ENCODE results near the gene VEZT.

DNA sequence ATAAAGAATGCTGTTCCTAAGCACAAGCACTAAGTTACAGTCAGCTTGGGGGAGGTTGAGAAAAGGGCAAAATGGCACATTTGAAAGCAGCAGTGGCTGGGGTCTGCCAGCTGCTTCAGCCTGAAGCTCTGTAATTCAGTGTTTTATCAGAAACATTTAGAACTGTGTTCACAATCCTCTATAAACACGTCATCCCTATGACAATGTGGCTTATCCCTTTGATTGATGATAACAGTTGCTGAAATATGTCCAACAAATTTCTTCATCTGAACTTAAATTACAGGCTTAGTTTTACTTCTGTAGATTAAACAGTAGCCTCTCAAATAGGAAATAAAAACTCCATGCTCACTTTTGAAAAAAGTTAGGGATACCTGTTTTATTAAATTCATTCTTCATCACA is 108.8 kb downstream of the VEZT start:
- TF ChIP-seq, protein P1, sequence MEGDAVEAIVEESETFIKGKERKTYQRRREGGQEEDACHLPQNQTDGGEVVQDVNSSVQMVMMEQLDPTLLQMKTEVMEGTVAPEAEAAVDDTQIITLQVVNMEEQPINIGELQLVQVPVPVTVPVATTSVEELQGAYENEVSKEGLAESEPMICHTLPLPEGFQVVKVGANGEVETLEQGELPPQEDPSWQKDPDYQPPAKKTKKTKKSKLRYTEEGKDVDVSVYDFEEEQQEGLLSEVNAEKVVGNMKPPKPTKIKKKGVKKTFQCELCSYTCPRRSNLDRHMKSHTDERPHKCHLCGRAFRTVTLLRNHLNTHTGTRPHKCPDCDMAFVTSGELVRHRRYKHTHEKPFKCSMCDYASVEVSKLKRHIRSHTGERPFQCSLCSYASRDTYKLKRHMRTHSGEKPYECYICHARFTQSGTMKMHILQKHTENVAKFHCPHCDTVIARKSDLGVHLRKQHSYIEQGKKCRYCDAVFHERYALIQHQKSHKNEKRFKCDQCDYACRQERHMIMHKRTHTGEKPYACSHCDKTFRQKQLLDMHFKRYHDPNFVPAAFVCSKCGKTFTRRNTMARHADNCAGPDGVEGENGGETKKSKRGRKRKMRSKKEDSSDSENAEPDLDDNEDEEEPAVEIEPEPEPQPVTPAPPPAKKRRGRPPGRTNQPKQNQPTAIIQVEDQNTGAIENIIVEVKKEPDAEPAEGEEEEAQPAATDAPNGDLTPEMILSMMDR (conservative IDR thresholded peaks at IDR 0.05), result no peak
- TF ChIP-seq ZFX (IDR thresholded peaks at IDR 0.05), result no peak

Measured in C4-2B (cell line).